ENCODE data around the gene OR3A3. TPM values are rescaled to one million over a fixed set of nuclear protein-coding genes. Genes with fewer than 3 reads are reported as not detected.
"Not testable (repeated sequence)": the region's sequence is repeated elsewhere in the genome, so short reads cannot be mapped to it uniquely, and the experiment has no call there.

Gene OR3A3
- total RNA-seq, 2 donors from 2014 or later: not detected

GRCh38 chr17:3415610-3416009, 4.4 kb downstream of the OR3A3 start:
- 73 to 75% methylated on average over 3 to 4 of the region's 5 CpGs for WGBS, 2 experiments (ENCODE audit: insufficient coverage in 1 of 2, insufficient read length in 1 of 2)
- H3K27me3 ChIP-seq (ENCODE audit: control insufficient read depth, insufficient read depth, low read length, poor library complexity, severe bottlenecking): no peaks in the 10 kb centered on the region
- Mint-ChIP-seq H3K27me3 (ENCODE audit: insufficient read depth) (no peaks in the 10 kb centered on the region), H3K4me1 (no peaks in the 10 kb centered on the region), H3K9me3 (peaks cover 56% of the 10 kb centered on the region), H3K27ac (no peak overlapping the region), H3K36me3 (ENCODE audit: low read depth) (no peaks in the 10 kb centered on the region), H3K4me3 (no peak overlapping the region)
- H3K4me3 ChIP-seq (ENCODE audit: low read length): no peak overlapping the region
- no peak overlapping the region for H3K27ac ChIP-seq (ENCODE audit: low read depth, low read length)
- H3K9me3 ChIP-seq (ENCODE audit: control insufficient read depth, low read length): peaks cover 6% of the 10 kb centered on the region
- no peaks in the 10 kb centered on the region for H3K4me1 ChIP-seq (ENCODE audit: control insufficient read depth, insufficient read depth, low read length)
- no peak for DNase-seq
- TF ChIP-seq, protein P1, sequence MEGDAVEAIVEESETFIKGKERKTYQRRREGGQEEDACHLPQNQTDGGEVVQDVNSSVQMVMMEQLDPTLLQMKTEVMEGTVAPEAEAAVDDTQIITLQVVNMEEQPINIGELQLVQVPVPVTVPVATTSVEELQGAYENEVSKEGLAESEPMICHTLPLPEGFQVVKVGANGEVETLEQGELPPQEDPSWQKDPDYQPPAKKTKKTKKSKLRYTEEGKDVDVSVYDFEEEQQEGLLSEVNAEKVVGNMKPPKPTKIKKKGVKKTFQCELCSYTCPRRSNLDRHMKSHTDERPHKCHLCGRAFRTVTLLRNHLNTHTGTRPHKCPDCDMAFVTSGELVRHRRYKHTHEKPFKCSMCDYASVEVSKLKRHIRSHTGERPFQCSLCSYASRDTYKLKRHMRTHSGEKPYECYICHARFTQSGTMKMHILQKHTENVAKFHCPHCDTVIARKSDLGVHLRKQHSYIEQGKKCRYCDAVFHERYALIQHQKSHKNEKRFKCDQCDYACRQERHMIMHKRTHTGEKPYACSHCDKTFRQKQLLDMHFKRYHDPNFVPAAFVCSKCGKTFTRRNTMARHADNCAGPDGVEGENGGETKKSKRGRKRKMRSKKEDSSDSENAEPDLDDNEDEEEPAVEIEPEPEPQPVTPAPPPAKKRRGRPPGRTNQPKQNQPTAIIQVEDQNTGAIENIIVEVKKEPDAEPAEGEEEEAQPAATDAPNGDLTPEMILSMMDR (conservative IDR thresholded peaks at IDR 0.05): no peak
- H3K36me3 ChIP-seq (ENCODE audit: control insufficient read depth, insufficient read depth, low read length): no peaks in the 10 kb centered on the region
- H3K9ac ChIP-seq (ENCODE audit: extremely low read depth, low read length, poor library complexity, severe bottlenecking): no peak overlapping the region

- H3K36me3 Mint-ChIP-seq (ENCODE audit: low read depth): no peaks in the 10 kb centered on the region
- Histone ChIP-seq H3K9me3 (ENCODE audit: control insufficient read depth, low read length) (peaks cover 10% of the 10 kb centered on the region), H3K4me1 (ENCODE audit: control insufficient read depth, insufficient read depth, low read length) (no peaks in the 10 kb centered on the region), H3K27ac (ENCODE audit: low read depth, low read length) (no peak overlapping the region), H3K36me3 (ENCODE audit: control insufficient read depth, insufficient read depth, low read length) (no peaks in the 10 kb centered on the region), H3K27me3 (ENCODE audit: control insufficient read depth, insufficient read depth, low read length, poor library complexity, severe bottlenecking) (no peaks in the 10 kb centered on the region), H3K4me3 (ENCODE audit: low read length) (no peak overlapping the region), H3K9ac (ENCODE audit: extremely low read depth, low read length, poor library complexity, severe bottlenecking) (no peak overlapping the region)
- H3K4me1 Mint-ChIP-seq: no peaks in the 10 kb centered on the region
- TF ChIP-seq, protein P1 (conservative IDR thresholded peaks at IDR 0.05): no peak
- H3K27ac Mint-ChIP-seq: no peak overlapping the region
- WGBS, 2 experiments (ENCODE audit: insufficient coverage in 1 of 2, insufficient read length in 1 of 2): 25 to 29% methylated on average over 1 to 2 of the region's 2 CpGs
- H3K9me3 Mint-ChIP-seq: peaks cover 60% of the 10 kb centered on the region
- DNase-seq: no peak
- no peaks in the 10 kb centered on the region for H3K27me3 Mint-ChIP-seq (ENCODE audit: insufficient read depth)
- H3K4me3 Mint-ChIP-seq: no peak overlapping the region
Measured at GRCh38 chr17:3418222-3418621, 7.1 kb downstream of the OR3A3 start.

DNA sequence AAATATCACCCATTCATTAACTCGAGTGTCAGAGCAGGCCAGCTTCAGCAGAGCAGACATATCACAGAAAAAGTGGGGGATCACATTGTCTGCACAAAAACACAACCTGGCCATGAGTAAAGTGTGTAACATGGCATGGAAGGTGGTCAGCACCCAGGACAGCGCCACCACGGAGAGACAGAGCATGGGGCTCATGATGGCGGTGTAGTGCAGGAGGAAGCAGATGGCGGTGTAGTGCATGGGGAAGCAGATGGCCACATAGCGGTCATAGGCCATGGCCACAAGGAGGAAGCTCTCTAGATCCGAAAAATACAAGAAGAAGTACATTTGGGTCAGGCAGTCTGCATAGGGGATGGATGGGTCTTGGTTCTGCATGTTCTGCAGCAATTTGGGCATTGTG, 22.0 kb downstream of the OR3A3 start:
- H3K9me3 ChIP-seq (ENCODE audit: control insufficient read depth, low read length): peaks cover 21% of the 10 kb centered on the region
- H3K27me3 ChIP-seq (ENCODE audit: control insufficient read depth, insufficient read depth, low read length, poor library complexity, severe bottlenecking); H3K27ac ChIP-seq (ENCODE audit: low read depth, low read length); H3K36me3 Mint-ChIP-seq (ENCODE audit: low read depth); H3K4me3 Mint-ChIP-seq; H3K27me3 Mint-ChIP-seq (ENCODE audit: insufficient read depth); H3K36me3 ChIP-seq (ENCODE audit: control insufficient read depth, insufficient read depth, low read length); H3K4me3 ChIP-seq (ENCODE audit: low read length); H3K4me1 ChIP-seq (ENCODE audit: control insufficient read depth, insufficient read depth, low read length); H3K27ac Mint-ChIP-seq; H3K9ac ChIP-seq (ENCODE audit: extremely low read depth, low read length, poor library complexity, severe bottlenecking); H3K4me1 Mint-ChIP-seq: not testable (repeated sequence)
- WGBS, 2 experiments (ENCODE audit: insufficient coverage in 1 of 2, insufficient read length in 1 of 2): 41 to 52% methylated on average over 6 to 7 of the region's 7 CpGs
- H3K9me3 Mint-ChIP-seq: peaks cover 38% of the 10 kb centered on the region
- DNase-seq: peak; percentile 89

DNA sequence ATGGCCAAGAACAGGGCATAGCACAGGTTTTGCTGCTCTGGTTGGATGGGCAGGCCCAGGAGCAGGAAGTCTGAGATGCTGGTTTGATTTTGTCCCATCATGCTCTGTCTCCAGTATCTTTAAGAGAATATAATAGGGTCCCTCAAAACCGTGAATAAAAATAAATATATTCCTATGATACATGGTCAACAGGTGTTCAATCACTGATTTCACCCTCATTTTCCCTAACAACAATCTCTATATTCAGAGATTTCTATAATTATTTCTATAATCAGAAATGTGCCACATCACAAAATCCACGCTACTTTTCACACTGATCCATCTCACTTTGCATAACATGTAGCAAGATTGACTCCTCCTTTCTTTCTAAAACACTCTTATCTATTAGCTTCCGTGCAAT, 22.6 kb downstream of the OR3A3 start, which contains the start of gene OR1E2:
Gene OR1E2, minus strand, starts transcription at position 101 of the 400 bp plus-strand sequence. Its CDS starts 0 bp downstream, at position 101.
- peaks cover 33% of the 10 kb centered on the region for H3K9me3 Mint-ChIP-seq

More for the DNA sequence above, 22.6 kb downstream of the OR3A3 start, which contains the start of gene OR1E2:
- no peaks in the 10 kb centered on the region for H3K4me1 Mint-ChIP-seq
- no peak within 1 kb of the TSS for H3K9ac ChIP-seq (ENCODE audit: extremely low read depth, low read length, poor library complexity, severe bottlenecking)
- no peak within 1 kb of the TSS for H3K4me3 Mint-ChIP-seq
- 66 to 88% methylated on average over 3 of the region's 3 CpGs for WGBS, 2 experiments (ENCODE audit: insufficient coverage in 1 of 2, insufficient read length in 1 of 2)
- H3K4me1 ChIP-seq (ENCODE audit: control insufficient read depth, insufficient read depth, low read length): no peaks in the 10 kb centered on the region
- H3K27ac Mint-ChIP-seq: no peak within 1 kb of the TSS
- H3K36me3 ChIP-seq (ENCODE audit: control insufficient read depth, insufficient read depth, low read length): no peaks in the 10 kb centered on the region
- no peak for DNase-seq
- H3K27ac ChIP-seq (ENCODE audit: low read depth, low read length): no peak within 1 kb of the TSS
- H3K4me3 ChIP-seq (ENCODE audit: low read length): no peak within 1 kb of the TSS
- peaks cover 21% of the 10 kb centered on the region for H3K9me3 ChIP-seq (ENCODE audit: control insufficient read depth, low read length)
- TF ChIP-seq, protein P1 (conservative IDR thresholded peaks at IDR 0.05): no peak
- H3K36me3 Mint-ChIP-seq (ENCODE audit: low read depth): no peaks in the 10 kb centered on the region
- no peaks in the 10 kb centered on the region for H3K27me3 Mint-ChIP-seq (ENCODE audit: insufficient read depth)
- H3K27me3 ChIP-seq (ENCODE audit: control insufficient read depth, insufficient read depth, low read length, poor library complexity, severe bottlenecking): no peaks in the 10 kb centered on the region
